K562 (cell line): Measurements from ENCODE around the gene TRPC4AP. TPM values are rescaled to one million over a fixed set of nuclear protein-coding genes. Genes with fewer than 3 reads are reported as not detected.

Source experiments
- C11orf30 ChIP-seq: fragments of 450-650 bp; IDR thresholded peaks from 2 replicates; pipeline ENCODE4 v1.6.1; 2016; ENCODE audit warnings: low read depth, mild to moderate bottlenecking
- FIP1L1 ChIP-seq: fragments of 200-400 bp; formaldehyde crosslinking; IDR thresholded peaks from 2 replicates; pipeline ENCODE4 v1.6.1; 2018; ENCODE audit warnings: mild to moderate bottlenecking, low read depth, low read length; ENCODE audit not compliant: poor library complexity, severe bottlenecking
- MAFG ChIP-seq: fragments of 450-650 bp; conservative IDR thresholded peaks from 2 replicates; pipeline ENCODE4 v1.6.1; 2016; ENCODE audit warnings: missing genetic modification characterization, missing compliant biosample characterization
- MTF1 ChIP-seq: fragments of 250-450 bp; sonication (Bioruptor Pico); IDR thresholded peaks from 2 replicates; pipeline ENCODE4 v1.9.0; 2021; ENCODE audit warnings: moderate library complexity, mild to moderate bottlenecking, inconsistent platforms, borderline replicate concordance
- NUFIP1 ChIP-seq: fragments of 450-650 bp; IDR thresholded peaks from 2 replicates; pipeline ENCODE4 v1.6.1; 2018; ENCODE audit not compliant: partially characterized antibody
- SIN3A ChIP-seq, 2 experiments: fragments of 150-350 bp in 1 of 2; IDR thresholded peaks; 2 replicates each; pipeline ENCODE4 v1.6.1; 2011 to 2016; ENCODE audit warnings: borderline replicate concordance in 2 of 2, low read depth in 2 of 2, low read length in 2 of 2, mild to moderate bottlenecking in 2 of 2, moderate library complexity in 2 of 2; ENCODE audit not compliant: control insufficient read depth in 1 of 2
- SIX5 ChIP-seq, 2 experiments: IDR thresholded peaks; 2 replicates each; pipeline ENCODE4 v1.6.1; 2011; ENCODE audit warnings: low read length in 2 of 2, borderline replicate concordance in 1 of 2, low read depth in 1 of 2, mild to moderate bottlenecking in 1 of 2, moderate library complexity in 1 of 2; ENCODE audit not compliant: insufficient read depth in 1 of 2
- SMARCE1 ChIP-seq: fragments of 450-650 bp; IDR thresholded peaks from 2 replicates; pipeline ENCODE4 v1.7.1; 2016; ENCODE audit warnings: mild to moderate bottlenecking
- SPI1 ChIP-seq: IDR thresholded peaks from 2 replicates; pipeline ENCODE4 v1.6.1; 2011; ENCODE audit warnings: low read depth, low read length, control low read depth, borderline replicate concordance
- U2AF1 ChIP-seq: fragments of 200-400 bp; formaldehyde crosslinking; optimal IDR thresholded peaks from 2 replicates; pipeline ENCODE3; 2017; ENCODE audit warnings: mild to moderate bottlenecking, low read depth, low read length, moderate library complexity
- polyA plus RNA-seq, 8 experiments: library from polyadenylated mRNA; depleted of rRNA in 4 of 8; stranded (reverse) in 5 of 8; unstranded in 3 of 8; fragments of >200 nt; fragmentation: Nextera tagmentation in 2 of 8; fragmentation: Illumina TruSeq in 1 of 8; extraction: Ambion mirVana in 2 of 8; extraction: Trizol in 1 of 8; gene quantifications; 2 replicates each; pipeline versions ENCODE4 v1.2.1 to v1.2.3, GENCODE V29; 2011 to 2014; ENCODE audit warnings: inconsistent platforms in 1 of 8, missing spikeins in 1 of 8
- total RNA-seq, 7 experiments: library from RNA; depleted of rRNA in 6 of 7; stranded (reverse); fragments of >200 nt in 6 of 7; fragmentation: Illumina TruSeq in 2 of 7; extraction: Trizol in 2 of 7; gene quantifications; 2 replicates each; pipeline versions ENCODE4 v1.2.1 to v1.2.3, GENCODE V29; 2011 to 2021; ENCODE audit warnings: low replicate concordance in 1 of 7
- TF ChIP-seq, protein P1 (sequence below): fragments of 450-650 bp; formaldehyde crosslinking; IDR thresholded peaks from 2 replicates; pipeline ENCODE4 v1.4.0; 2020; ENCODE audit warnings: mild to moderate bottlenecking, mixed read lengths
- TF ChIP-seq, protein P2 (sequence below): fragments of 450-650 bp; formaldehyde crosslinking; IDR thresholded peaks from 2 replicates; pipeline ENCODE4 v1.4.0; 2022; ENCODE audit warnings: mild to moderate bottlenecking, moderate library complexity
- TF ChIP-seq, protein P3 (sequence below), 2 experiments: fragments of 150-350 bp in 1 of 2; IDR thresholded peaks; 2 replicates each; pipeline ENCODE4 v1.6.1; 2012 to 2016; ENCODE audit warnings: low read depth in 2 of 2, low read length in 2 of 2, mild to moderate bottlenecking in 1 of 2, moderate library complexity in 1 of 2
- TF ChIP-seq, protein P4 (sequence below): IDR thresholded peaks from 3 replicates; pipeline ENCODE4 v1.6.1; 2011; ENCODE audit warnings: borderline replicate concordance, mild to moderate bottlenecking, moderate library complexity; ENCODE audit not compliant: insufficient read length; ENCODE audit errors: extremely low read depth

TRPC4AP gene
- total and polyA plus RNA-seq, 9 of the 15 experiments (the other 6 are each of a cell fraction or from before 2014, with no cell fraction given): 2.3 to 70.3 (median 33.3) TPM

DNA sequence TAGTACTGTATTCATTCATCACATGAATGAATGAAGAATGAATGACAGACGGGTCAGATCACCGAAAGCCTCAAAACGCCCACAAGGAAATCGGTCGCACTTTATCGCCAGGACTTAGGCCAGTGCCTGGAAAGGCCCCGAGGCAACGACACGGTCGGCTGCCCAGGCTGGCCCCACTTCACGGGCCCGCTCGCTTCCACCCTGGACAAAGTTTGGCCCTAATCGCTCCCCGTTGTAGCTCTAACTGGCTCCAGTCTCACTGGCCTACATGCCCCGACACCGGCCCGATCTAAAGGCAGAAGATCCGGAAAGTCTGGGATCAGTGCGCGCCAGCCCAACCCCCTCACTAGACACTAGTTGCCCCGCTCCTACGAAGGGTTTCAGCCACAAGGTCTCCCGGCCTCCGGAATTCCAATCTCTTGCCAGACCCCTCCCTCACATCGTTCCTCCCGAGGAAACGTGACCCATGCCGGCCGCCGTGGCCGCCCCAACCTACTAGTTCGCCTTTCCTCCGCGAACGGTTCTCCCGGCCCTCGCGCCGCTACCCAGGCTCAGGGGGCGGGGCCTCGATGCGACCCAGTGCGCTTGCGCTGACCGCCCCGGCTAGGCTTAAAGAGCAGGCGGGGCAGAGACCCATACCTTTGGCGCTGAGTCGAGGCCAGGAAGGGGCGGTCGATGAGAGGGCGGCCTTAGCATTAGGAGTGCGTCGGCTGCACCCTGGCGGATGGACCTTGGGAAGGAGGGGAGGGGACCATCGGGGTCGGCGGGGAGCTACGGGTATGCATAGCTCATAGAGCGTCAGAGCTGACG lies 137.2 kb downstream of the TRPC4AP start, which contains the start of the genes GSS and MYH7B (continued):
- TF ChIP-seq SIN3A (IDR thresholded peaks at IDR 0.05; ENCODE audit: borderline replicate concordance in 2 of 2, control insufficient read depth in 1 of 2, low read depth in 2 of 2, low read length in 2 of 2) (peak in 1 of 2 experiments; percentile 36; a peak in 1 of 4 replicates), SMARCE1 (0 out of 2 replicates have a peak, but pooled peaks have one; percentile 11), MAFG (tag) (no peak), SPI1 (no peak), SIX5 (IDR thresholded peaks at IDR 0.05; ENCODE audit: borderline replicate concordance in 1 of 2, insufficient read depth in 1 of 2, low read depth in 1 of 2, low read length in 2 of 2) (no peak), U2AF1 (no peak), C11orf30 (peak; percentile 25; the same call in 1 of the 2 replicates), FIP1L1 (peak; percentile 49), MTF1 (CRISPR knock-in tag) (no peak), NUFIP1 (peak; percentile 24)
- TF ChIP-seq, protein P1, sequence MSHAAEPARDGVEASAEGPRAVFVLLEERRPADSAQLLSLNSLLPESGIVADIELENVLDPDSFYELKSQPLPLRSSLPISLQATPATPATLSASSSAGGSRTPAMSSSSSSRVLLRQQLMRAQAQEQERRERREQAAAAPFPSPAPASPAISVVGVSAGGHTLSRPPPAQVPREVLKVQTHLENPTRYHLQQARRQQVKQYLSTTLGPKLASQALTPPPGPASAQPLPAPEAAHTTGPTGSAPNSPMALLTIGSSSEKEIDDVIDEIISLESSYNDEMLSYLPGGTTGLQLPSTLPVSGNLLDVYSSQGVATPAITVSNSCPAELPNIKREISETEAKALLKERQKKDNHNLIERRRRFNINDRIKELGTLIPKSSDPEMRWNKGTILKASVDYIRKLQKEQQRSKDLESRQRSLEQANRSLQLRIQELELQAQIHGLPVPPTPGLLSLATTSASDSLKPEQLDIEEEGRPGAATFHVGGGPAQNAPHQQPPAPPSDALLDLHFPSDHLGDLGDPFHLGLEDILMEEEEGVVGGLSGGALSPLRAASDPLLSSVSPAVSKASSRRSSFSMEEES (CRISPR knock-in tag): no peak
- TF ChIP-seq, protein P2, sequence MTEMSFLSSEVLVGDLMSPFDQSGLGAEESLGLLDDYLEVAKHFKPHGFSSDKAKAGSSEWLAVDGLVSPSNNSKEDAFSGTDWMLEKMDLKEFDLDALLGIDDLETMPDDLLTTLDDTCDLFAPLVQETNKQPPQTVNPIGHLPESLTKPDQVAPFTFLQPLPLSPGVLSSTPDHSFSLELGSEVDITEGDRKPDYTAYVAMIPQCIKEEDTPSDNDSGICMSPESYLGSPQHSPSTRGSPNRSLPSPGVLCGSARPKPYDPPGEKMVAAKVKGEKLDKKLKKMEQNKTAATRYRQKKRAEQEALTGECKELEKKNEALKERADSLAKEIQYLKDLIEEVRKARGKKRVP: no peak
- TF ChIP-seq, protein P3, sequence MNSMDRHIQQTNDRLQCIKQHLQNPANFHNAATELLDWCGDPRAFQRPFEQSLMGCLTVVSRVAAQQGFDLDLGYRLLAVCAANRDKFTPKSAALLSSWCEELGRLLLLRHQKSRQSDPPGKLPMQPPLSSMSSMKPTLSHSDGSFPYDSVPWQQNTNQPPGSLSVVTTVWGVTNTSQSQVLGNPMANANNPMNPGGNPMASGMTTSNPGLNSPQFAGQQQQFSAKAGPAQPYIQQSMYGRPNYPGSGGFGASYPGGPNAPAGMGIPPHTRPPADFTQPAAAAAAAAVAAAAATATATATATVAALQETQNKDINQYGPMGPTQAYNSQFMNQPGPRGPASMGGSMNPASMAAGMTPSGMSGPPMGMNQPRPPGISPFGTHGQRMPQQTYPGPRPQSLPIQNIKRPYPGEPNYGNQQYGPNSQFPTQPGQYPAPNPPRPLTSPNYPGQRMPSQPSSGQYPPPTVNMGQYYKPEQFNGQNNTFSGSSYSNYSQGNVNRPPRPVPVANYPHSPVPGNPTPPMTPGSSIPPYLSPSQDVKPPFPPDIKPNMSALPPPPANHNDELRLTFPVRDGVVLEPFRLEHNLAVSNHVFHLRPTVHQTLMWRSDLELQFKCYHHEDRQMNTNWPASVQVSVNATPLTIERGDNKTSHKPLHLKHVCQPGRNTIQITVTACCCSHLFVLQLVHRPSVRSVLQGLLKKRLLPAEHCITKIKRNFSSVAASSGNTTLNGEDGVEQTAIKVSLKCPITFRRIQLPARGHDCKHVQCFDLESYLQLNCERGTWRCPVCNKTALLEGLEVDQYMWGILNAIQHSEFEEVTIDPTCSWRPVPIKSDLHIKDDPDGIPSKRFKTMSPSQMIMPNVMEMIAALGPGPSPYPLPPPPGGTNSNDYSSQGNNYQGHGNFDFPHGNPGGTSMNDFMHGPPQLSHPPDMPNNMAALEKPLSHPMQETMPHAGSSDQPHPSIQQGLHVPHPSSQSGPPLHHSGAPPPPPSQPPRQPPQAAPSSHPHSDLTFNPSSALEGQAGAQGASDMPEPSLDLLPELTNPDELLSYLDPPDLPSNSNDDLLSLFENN (IDR thresholded peaks at IDR 0.05; ENCODE audit: low read depth in 2 of 2, low read length in 2 of 2): no peak
- TF ChIP-seq, protein P4, sequence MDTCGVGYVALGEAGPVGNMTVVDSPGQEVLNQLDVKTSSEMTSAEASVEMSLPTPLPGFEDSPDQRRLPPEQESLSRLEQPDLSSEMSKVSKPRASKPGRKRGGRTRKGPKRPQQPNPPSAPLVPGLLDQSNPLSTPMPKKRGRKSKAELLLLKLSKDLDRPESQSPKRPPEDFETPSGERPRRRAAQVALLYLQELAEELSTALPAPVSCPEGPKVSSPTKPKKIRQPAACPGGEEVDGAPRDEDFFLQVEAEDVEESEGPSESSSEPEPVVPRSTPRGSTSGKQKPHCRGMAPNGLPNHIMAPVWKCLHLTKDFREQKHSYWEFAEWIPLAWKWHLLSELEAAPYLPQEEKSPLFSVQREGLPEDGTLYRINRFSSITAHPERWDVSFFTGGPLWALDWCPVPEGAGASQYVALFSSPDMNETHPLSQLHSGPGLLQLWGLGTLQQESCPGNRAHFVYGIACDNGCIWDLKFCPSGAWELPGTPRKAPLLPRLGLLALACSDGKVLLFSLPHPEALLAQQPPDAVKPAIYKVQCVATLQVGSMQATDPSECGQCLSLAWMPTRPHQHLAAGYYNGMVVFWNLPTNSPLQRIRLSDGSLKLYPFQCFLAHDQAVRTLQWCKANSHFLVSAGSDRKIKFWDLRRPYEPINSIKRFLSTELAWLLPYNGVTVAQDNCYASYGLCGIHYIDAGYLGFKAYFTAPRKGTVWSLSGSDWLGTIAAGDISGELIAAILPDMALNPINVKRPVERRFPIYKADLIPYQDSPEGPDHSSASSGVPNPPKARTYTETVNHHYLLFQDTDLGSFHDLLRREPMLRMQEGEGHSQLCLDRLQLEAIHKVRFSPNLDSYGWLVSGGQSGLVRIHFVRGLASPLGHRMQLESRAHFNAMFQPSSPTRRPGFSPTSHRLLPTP: no peak
